ENCODE data around the gene SPACA9.

Gene SPACA9

GRCh38 chr9:132863096-132863495 is 15.6 kb upstream of the SPACA9 start:
- no peak for DNase-seq (ENCODE audit: low spot score)

GRCh38 chr9:132864277-132864676 is 14.4 kb upstream of the SPACA9 start:
- no peak for DNase-seq (ENCODE audit: low spot score)

- no peak for DNase-seq (ENCODE audit: low spot score)
Measured at GRCh38 chr9:132864691-132865090, 14.0 kb upstream of the SPACA9 start.

- no peak for DNase-seq (ENCODE audit: low spot score)
Measured at GRCh38 chr9:132866898-132867297, 11.8 kb upstream of the SPACA9 start.

- no peak for DNase-seq (ENCODE audit: low spot score)
Measured at GRCh38 chr9:132869266-132869665, 9.4 kb upstream of the SPACA9 start.

GRCh38 chr9:132873403-132873802 is 5.3 kb upstream of the SPACA9 start:
- no peak for DNase-seq (ENCODE audit: low spot score)

- DNase-seq (ENCODE audit: low spot score), result no peak
Measured at GRCh38 chr9:132875159-132875558, 3.5 kb upstream of the SPACA9 start.

GRCh38 chr9:132876849-132877248 is 1.8 kb upstream of the SPACA9 start:
- DNase-seq (ENCODE audit: low spot score), result no peak

- DNase-seq (ENCODE audit: low spot score), result no peak
Measured at GRCh38 chr9:132877458-132877823, 1.3 kb upstream of the SPACA9 start.

GRCh38 chr9:132877824-132878694 is 639 bp upstream of the SPACA9 start, which contains the start of gene AK8:
Gene AK8, minus strand, starts transcription at chr9:132878284. Its CDS starts 29 bp downstream, at chr9:132878255.
- peak; percentile 76 for DNase-seq (ENCODE audit: low spot score)

GRCh38 chr9:132879457-132880323 is 992 bp downstream of the SPACA9 start:
- DNase-seq (ENCODE audit: low spot score), result no peak

GRCh38 chr9:132880324-132880661 is 1.6 kb downstream of the SPACA9 start:
- no peak for DNase-seq (ENCODE audit: low spot score)

- DNase-seq (ENCODE audit: low spot score), result no peak
Measured at GRCh38 chr9:132881826-132882225, 3.1 kb downstream of the SPACA9 start.

GRCh38 chr9:132882616-132883015 is 3.9 kb downstream of the SPACA9 start:
- DNase-seq (ENCODE audit: low spot score), result no peak

GRCh38 chr9:132883349-132884294 is 4.9 kb downstream of the SPACA9 start:
- DNase-seq (ENCODE audit: low spot score), result no peak

GRCh38 chr9:132885720-132886333 is 7.1 kb downstream of the SPACA9 start:
- no peak for DNase-seq (ENCODE audit: low spot score)

- DNase-seq (ENCODE audit: low spot score), result no peak
Measured at GRCh38 chr9:132886334-132886725, 7.6 kb downstream of the SPACA9 start.

GRCh38 chr9:132887181-132888120 is 8.8 kb downstream of the SPACA9 start:
- DNase-seq (ENCODE audit: low spot score), result no peak

- no peak for DNase-seq (ENCODE audit: low spot score)
Measured at GRCh38 chr9:132888151-132888550, 9.5 kb downstream of the SPACA9 start.

GRCh38 chr9:132892400-132892799 is 13.7 kb downstream of the SPACA9 start:
- DNase-seq (ENCODE audit: low spot score), result no peak
